Hematopoietic multipotent progenitor cell (in vitro differentiated cells): Measurements from ENCODE around the gene ZFR2. TPM values are rescaled to one million over a fixed set of nuclear protein-coding genes. Genes with fewer than 3 reads are reported as not detected.
"Not testable (repeated sequence)": the region's sequence is repeated elsewhere in the genome, so short reads cannot be mapped to it uniquely, and the experiment has no call there.

ENCODE experiments used
- DNase-seq, 3 donors: peaks; one replicate each; pipeline ENCODE4 v3.0.0-alpha.2; 2011 to 2015; ENCODE audit warnings: low read depth in 2 of 3, low spot score in 2 of 3
- total RNA-seq: library from RNA; depleted of rRNA; stranded (reverse); fragments of >200 nt; gene quantifications from one replicate; pipeline ENCODE4 v1.2.3, GENCODE V29; 2012

ZFR2 gene
- total RNA-seq, 1 donor = under 0.01 TPM

- no peak for DNase-seq
These were observed 10.8 kb upstream of the ZFR2 start for GRCh38 chr19:3879656-3880055.

GRCh38 chr19:3874695-3875094 lies 5.9 kb upstream of the ZFR2 start:
- DNase-seq = not testable (repeated sequence)

GRCh38 chr19:3873151-3873550 lies 4.3 kb upstream of the ZFR2 start:
- no peak for DNase-seq

- no peak for DNase-seq
These were observed 668 bp downstream of the ZFR2 start for GRCh38 chr19:3867971-3868769.

- no peak for DNase-seq
These were observed 1.8 kb downstream of the ZFR2 start for GRCh38 chr19:3866910-3867638.

GRCh38 chr19:3863648-3864047 lies 5.2 kb downstream of the ZFR2 start:
- no peak for DNase-seq

- DNase-seq = no peak
These were observed 5.9 kb downstream of the ZFR2 start for GRCh38 chr19:3862826-3863500.

GRCh38 chr19:3860499-3860898 lies 8.3 kb downstream of the ZFR2 start:
- DNase-seq = no peak

GRCh38 chr19:3857449-3858003 lies 11.3 kb downstream of the ZFR2 start:
- DNase-seq = peak in 1 of 3 donors; percentile 42

- no peak for DNase-seq
These were observed 13.5 kb downstream of the ZFR2 start for GRCh38 chr19:3855320-3855719.

GRCh38 chr19:3852614-3853254 lies 16.1 kb downstream of the ZFR2 start:
- peak in 2 of 3 donors; percentile 49 to 55 for DNase-seq

- DNase-seq = no peak
These were observed 16.7 kb downstream of the ZFR2 start for GRCh38 chr19:3852177-3852511.

- DNase-seq = no peak
These were observed 17.3 kb downstream of the ZFR2 start for GRCh38 chr19:3851254-3852176.

- no peak for DNase-seq
These were observed 18.4 kb downstream of the ZFR2 start for GRCh38 chr19:3850320-3850972.

- no peak for DNase-seq
These were observed 19.1 kb downstream of the ZFR2 start for GRCh38 chr19:3849787-3850186.

GRCh38 chr19:3849092-3849491 lies 19.7 kb downstream of the ZFR2 start:
- peak in 2 of 3 donors; percentile 50 to 74 for DNase-seq

GRCh38 chr19:3844596-3844995 lies 24.2 kb downstream of the ZFR2 start:
- DNase-seq = no peak

GRCh38 chr19:3842948-3843347 lies 25.9 kb downstream of the ZFR2 start:
- no peak for DNase-seq

- DNase-seq = no peak
These were observed 28.0 kb downstream of the ZFR2 start for GRCh38 chr19:3840804-3841203.
